KMS-11 (cell line): ENCODE measurements around the gene DTX3L.

ENCODE experiments used
- H2AFZ ChIP-seq: fragments of 200-600 bp; sonication (generic); 2 replicates; pipeline ENCODE4 v1.6.1; 2016; ENCODE audit warnings: antibody characterized with exemption, mixed run types, low read depth
- H3K27ac ChIP-seq: fragments of 200-600 bp; sonication (generic); 2 replicates; pipeline ENCODE4 v1.6.1; 2016; ENCODE audit warnings: mild to moderate bottlenecking, mixed run types
- H3K27me3 ChIP-seq: fragments of 200-600 bp; sonication (generic); 2 replicates; pipeline ENCODE4 v1.6.1; 2017; ENCODE audit warnings: mild to moderate bottlenecking, low read depth, mixed run types, moderate library complexity; ENCODE audit not compliant: insufficient read depth
- H3K36me3 ChIP-seq: fragments of 200-600 bp; sonication (generic); 2 replicates; pipeline ENCODE4 v1.6.1; 2017; ENCODE audit warnings: mild to moderate bottlenecking, mixed run types; ENCODE audit not compliant: insufficient read depth
- H3K4me1 ChIP-seq: fragments of 200-600 bp; sonication (generic); 2 replicates; pipeline ENCODE4 v1.6.1; 2016; ENCODE audit warnings: mild to moderate bottlenecking, low read depth, mixed run types; ENCODE audit not compliant: poor library complexity, severe bottlenecking
- H3K4me2 ChIP-seq: fragments of 200-600 bp; sonication (generic); 2 replicates; pipeline ENCODE4 v1.7.0; 2016; ENCODE audit warnings: mild to moderate bottlenecking, mixed run types
- H3K4me3 ChIP-seq: fragments of 200-600 bp; sonication (generic); IDR thresholded peaks from 2 replicates; pipeline ENCODE4 v1.6.1; 2017; ENCODE audit warnings: low read depth, low read length, mixed read lengths; ENCODE audit not compliant: insufficient read depth
- H3K79me2 ChIP-seq: fragments of 200-600 bp; sonication (generic); 2 replicates; pipeline ENCODE4 v1.6.1; 2016; ENCODE audit warnings: low read depth, mixed run types; ENCODE audit not compliant: insufficient read depth
- H3K9ac ChIP-seq: fragments of 200-600 bp; sonication (generic); 2 replicates; pipeline ENCODE4 v1.6.1; 2016; ENCODE audit warnings: mild to moderate bottlenecking, mixed run types
- H4K20me1 ChIP-seq: fragments of 200-600 bp; sonication (generic); 2 replicates; pipeline ENCODE4 v1.6.1; 2016; ENCODE audit warnings: mild to moderate bottlenecking, mixed run types; ENCODE audit not compliant: insufficient read depth
- CTCF ChIP-seq: fragments of 200-600 bp; sonication (generic); conservative IDR thresholded peaks from 2 replicates; pipeline ENCODE4 v1.6.1; 2017; ENCODE audit warnings: low read depth, mild to moderate bottlenecking, antibody characterized with exemption, low read length, moderate library complexity, mixed read lengths

The DTX3L gene

GRCh38 chr3:122533480-122533879 lies 30.7 kb upstream of the DTX3L start:
- no peak overlapping the region for H3K27ac ChIP-seq
- no peak for TF ChIP-seq CTCF
- no peaks in the 10 kb centered on the region for H4K20me1 ChIP-seq
- no peak overlapping the region for H3K9ac ChIP-seq
- H3K27me3 ChIP-seq, result no peaks in the 10 kb centered on the region; the same call in 1 of the 2 replicates
- no peak overlapping the region for H3K4me2 ChIP-seq
- H3K36me3 ChIP-seq, result no peaks in the 10 kb centered on the region
- no peaks in the 10 kb centered on the region for H3K79me2 ChIP-seq
- no peak overlapping the region for H3K4me3 ChIP-seq
- H2AFZ ChIP-seq, result no peak overlapping the region
- H3K4me1 ChIP-seq, result peaks cover 6% of the 10 kb centered on the region

- Histone ChIP-seq H3K9ac (no peak overlapping the region), H3K36me3 (no peaks in the 10 kb centered on the region), H4K20me1 (no peaks in the 10 kb centered on the region), H3K27ac (no peak overlapping the region), H3K4me3 (no peak overlapping the region), H3K4me1 (peaks cover 6% of the 10 kb centered on the region), H3K4me2 (no peak overlapping the region), H3K79me2 (no peaks in the 10 kb centered on the region), H2AFZ (no peak overlapping the region), H3K27me3 (no peaks in the 10 kb centered on the region; the same call in 1 of the 2 replicates)
- TF ChIP-seq CTCF, result no peak
Measured at GRCh38 chr3:122533931-122534334, 30.2 kb upstream of the DTX3L start.

GRCh38 chr3:122535964-122536631 lies 28.0 kb upstream of the DTX3L start:
- peaks cover 6% of the 10 kb centered on the region for H3K4me1 ChIP-seq
- H3K79me2 ChIP-seq, result no peaks in the 10 kb centered on the region
- H3K27me3 ChIP-seq, result no peaks in the 10 kb centered on the region; the same call in 1 of the 2 replicates
- no peaks in the 10 kb centered on the region for H4K20me1 ChIP-seq
- no peak overlapping the region for H3K4me3 ChIP-seq
- H3K9ac ChIP-seq, result no peak overlapping the region
- H3K4me2 ChIP-seq, result no peak overlapping the region
- H3K27ac ChIP-seq, result no peak overlapping the region
- H3K36me3 ChIP-seq, result no peaks in the 10 kb centered on the region
- no peak for TF ChIP-seq CTCF
- no peak overlapping the region for H2AFZ ChIP-seq

GRCh38 chr3:122536632-122537001 lies 27.5 kb upstream of the DTX3L start:
- no peaks in the 10 kb centered on the region for H4K20me1 ChIP-seq
- H3K79me2 ChIP-seq, result no peaks in the 10 kb centered on the region
- no peak overlapping the region for H2AFZ ChIP-seq
- no peak overlapping the region for H3K4me3 ChIP-seq
- H3K27ac ChIP-seq, result no peak overlapping the region
- H3K27me3 ChIP-seq, result no peaks in the 10 kb centered on the region; the same call in 1 of the 2 replicates
- H3K9ac ChIP-seq, result no peak overlapping the region
- no peaks in the 10 kb centered on the region for H3K36me3 ChIP-seq
- peaks cover 6% of the 10 kb centered on the region for H3K4me1 ChIP-seq
- no peak for TF ChIP-seq CTCF
- no peak overlapping the region for H3K4me2 ChIP-seq
